Mesenteric fat pad (tissue), 1 donor: ENCODE measurements around the gene ZNF521. TPM values are rescaled to one million over a fixed set of nuclear protein-coding genes. Genes with fewer than 3 reads are reported as not detected.

Source experiments
- DNase-seq: peaks from one replicate; pipeline ENCODE4 v3.0.0-alpha.2; 2020; ENCODE audit warnings: low spot score
- total RNA-seq: library from RNA; stranded (reverse); fragmentation: NEBNext Ultra II Directional; extraction: Animal tissue kit (Norgen Biotek cat#: 25700); gene quantifications from one replicate; pipeline ENCODE4 v1.2.1, GENCODE V29; 2021
- donor health status: DM: yes; HTN: yes; CAD: no.

Gene ZNF521
- total RNA-seq, 1 donor from 2014 or later, result 20.4 TPM

GRCh38 chr18:25133879-25134278 is 218.1 kb downstream of the ZNF521 start:
- DNase-seq, result no peak

DNA sequence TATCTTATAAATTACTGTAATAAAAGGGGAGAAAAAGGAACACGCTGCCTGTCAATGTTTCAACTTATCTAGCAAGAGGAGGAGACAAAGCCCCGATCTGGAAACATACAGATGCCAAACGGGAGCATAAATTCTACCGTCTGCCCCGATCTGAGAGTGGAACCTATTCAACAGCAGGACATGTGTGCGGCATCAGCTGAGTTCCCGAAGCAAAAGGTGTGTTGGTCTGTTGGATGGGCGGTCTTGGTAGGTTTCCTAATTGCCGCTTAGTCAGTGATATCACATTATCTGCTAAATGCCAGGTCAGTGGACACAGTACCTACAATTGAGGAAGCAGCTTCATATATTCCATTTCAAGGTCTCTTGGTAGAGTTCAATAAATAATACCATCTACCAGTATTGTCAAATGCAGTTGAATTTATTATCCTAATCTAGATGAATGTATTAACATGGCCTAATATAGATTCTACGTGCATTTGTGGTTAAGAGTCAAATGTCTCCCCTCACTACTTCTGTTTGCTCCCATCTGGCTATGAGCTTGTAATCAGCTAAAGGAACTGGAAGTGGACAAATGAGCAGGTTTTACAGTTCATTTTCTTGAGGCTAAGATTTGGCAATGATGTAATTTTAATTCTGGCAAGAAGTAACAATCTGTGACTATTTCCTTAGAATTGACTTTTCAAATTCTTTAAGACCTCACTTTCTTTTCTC is 219.0 kb downstream of the ZNF521 start:
- DNase-seq, result no peak

DNA sequence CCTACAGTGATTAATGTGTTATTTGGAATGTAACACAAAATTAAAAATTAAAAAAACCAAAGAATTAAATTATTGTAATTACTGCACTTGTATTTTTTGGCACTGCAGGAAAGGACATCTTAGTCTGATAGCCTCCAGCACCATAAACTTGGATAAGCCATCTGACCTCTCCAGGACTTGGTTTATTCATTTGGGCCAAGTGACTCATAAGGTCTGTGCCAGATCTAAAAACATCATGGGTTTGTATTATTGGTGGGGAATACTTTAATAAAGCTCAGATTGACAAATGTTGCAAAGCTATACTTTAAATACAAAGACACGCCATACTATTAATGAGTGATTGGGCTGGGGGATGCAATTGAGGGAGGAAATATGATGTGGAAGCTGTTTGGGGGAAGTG is 225.2 kb downstream of the ZNF521 start:
- DNase-seq, result no peak

DNA sequence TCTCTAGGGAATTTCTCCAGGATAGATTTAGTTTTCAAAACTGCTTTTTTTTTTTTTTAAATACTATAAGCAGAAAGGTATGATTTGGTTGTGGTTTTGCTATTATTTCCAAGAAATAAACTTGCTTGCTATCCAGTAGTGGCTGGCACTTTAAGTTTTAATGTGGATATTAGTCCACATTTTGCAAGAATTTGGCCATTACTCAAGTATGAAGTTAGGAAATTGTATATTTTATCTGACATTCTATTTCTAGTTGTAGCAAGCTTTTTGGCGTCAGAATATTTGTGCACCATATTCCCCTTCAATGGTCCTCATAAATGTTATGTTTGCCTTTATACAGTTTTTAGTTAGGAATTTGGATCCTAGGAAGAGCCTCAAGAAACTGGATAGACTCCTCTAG is 226.3 kb downstream of the ZNF521 start:
- DNase-seq, result no peak

DNA sequence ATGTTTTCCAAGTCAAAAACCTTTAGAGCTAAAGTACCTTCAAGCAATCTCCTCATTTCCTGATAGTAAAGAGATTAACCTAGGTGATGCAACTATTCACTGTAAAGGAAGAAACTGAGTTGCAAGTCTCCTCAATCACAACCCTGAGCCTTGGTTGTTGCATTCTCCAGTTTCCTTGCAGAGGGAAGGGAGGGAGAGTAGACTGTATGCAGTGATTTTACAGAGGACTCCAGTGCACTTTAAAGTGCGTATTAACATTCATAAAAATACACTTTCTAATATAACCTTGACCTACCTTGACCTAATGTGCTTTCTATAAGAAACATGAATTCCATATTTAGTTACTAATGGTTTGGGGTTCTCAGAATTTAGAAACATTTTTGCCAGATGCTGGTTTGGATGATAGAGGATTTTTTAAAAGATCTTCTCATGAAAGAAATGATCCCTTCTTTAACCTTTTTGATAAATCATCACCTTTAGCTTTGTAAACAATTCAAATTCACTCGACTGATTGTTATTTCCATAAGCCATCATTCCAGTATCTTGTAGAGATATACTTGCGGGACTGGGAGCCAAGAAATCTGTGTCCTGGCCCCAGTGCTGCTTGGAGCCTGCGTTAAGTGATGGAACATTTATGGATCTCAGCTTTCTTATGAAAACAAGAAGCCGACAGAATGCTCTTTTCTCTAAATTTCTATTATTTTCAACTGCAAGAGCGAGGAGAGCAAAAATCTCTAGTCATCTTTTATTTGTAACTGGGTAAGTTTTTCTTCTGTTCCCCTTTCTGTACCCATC is 228.3 kb downstream of the ZNF521 start:
- DNase-seq, result no peak

DNA sequence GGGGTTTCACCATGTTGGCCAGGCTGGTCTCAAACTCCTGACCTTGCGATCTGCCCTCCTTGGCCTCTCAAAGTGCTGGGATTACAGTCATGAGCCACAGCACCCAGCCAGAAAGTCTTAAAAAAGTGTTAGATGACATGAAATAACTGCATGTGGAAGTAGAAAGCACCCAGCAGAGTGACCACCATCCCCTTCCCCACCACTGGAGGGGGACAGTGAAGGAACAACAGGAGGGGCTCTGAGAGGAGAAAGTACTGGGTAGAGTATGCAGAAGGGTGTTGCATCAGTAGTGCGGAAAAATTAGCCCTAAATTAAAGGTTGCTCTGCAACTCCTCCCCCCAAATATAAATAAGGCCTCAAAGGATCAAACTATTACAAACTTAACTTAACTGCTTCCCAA is 230.5 kb downstream of the ZNF521 start:
- DNase-seq, result no peak

- no peak for DNase-seq
Observed at GRCh38 chr18:25113566-25113965, 238.4 kb downstream of the ZNF521 start.

GRCh38 chr18:25112821-25113434 is 239.0 kb downstream of the ZNF521 start:
- no peak for DNase-seq

DNA sequence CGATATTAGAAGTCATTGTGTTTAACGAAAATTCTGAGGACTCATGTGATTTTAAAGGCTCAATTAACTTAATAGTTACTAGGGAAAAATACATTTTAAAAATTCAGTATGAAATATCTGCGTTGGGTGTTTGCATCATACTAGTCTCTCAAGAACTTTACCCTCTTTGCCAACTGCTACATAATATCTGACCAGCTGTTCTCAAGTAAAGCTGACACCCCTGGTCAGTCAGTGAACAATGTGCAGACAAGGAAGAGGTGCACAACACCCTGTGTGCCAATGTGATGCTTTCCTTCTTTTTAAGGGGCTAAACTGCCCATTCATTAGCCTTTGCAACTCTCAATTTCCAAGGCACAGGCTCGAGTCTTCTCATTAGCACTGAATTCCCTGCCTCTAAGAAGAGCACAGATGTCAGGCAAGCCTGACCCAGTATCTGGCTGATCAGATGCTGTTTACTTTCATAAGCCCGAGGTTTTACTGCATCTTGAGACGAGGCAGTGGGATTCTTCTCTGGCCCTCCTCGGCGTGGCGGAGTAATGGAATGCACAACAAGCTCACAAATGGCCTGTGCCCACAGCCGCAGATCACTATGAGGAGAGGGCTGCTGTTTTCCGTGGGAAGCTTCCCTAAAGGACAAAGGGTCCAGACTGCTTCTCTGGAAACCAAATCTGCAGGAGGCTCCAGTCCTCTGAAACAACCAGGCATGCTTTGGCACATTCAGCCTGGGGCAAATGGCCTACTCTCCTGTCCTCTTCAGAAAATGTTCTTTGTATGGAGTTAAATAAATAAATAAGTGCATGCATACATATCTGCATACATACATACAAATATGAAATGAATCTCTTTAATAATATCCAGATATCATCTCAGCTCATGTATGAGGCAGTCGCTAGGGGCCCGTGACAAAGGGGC is 240.3 kb downstream of the ZNF521 start:
- DNase-seq, result no peak

DNA sequence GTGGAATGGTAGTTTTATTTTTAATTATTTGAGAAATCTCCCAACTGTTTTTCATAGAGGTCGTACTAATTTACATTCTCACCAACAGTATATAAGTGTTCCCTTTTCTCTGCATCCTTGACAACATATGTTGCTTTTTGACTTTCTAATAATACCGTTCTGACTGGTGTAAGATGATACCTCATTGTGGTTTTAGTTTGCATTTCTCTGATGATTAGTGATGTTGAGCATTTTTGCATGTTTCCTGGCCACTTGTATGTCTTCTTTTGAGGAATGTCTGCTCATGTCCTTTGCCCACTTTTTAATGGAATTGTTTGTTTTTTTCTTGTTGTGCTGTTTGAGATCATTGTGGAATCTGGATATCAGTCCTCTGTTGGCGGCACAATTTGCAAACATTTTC is 242.5 kb downstream of the ZNF521 start:
- DNase-seq, result no peak

DNA sequence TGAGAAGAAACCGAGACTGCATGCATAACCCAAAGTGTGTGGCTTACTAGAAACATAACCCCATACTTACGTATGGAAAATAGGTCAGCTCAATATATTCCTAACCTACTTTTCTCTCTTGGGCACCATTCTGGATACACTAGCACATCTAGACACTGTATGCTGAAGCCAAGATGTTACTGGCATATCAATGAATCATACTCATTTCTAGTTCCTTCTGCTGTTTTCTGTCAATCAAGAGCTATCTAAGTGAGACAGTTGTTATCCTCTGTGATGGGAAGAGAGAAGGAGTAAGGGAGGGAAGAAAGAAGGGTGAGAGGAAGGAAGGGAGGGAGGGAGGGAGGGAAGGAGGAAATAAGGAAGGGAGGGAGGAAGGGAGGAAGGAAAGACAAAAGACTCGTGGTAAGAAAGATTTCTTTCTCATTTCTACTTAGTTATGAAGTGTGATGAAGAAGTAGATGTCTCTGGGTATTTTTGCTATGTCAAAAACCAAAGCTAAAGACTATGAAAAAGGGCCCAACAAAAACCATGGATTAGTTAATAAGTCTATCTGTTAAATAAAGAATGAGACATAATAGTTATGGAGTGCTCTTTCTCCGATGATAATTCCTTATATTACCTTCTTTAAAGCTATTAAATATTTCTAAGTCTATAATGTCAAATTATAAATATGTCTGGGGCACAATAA is 248.4 kb downstream of the ZNF521 start:
- DNase-seq, result no peak

DNA sequence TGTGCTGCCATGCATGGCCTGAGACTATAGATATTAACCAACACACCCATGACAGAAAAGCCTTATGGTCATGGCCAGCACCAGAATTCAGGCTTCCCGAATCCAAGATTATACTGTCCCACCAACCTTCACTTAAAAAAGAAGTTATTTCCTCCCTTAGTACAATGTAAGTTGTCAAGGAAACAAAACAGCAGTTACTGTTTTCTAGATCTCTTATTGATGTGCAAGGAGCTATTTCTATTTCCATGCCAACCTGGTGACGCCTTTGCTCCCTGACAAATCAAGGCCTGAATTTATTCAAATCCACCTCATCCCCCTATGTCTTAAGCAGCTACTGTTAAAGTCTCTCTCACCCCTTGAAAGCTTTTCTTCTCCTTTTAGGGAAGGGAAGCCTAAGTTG is 249.3 kb downstream of the ZNF521 start:
- DNase-seq, result no peak

DNA sequence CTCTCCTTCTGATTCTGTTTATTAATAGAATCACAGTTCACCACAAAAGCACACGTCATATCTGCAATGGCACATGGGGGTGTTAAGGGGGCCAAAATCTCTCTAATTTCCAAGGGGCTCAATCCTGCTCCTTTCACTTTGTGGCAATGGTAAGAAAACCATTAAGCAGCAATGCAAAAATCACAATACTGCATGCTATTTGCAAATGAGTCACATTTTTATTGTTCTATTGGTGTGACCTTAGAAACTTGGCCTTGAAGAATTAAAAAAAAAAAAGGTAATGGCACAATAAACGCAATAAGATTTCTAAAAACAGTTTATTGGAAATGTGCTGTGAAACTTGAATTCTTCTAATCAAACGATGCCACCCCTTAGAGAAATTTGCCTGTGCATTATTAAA is 251.5 kb downstream of the ZNF521 start:
- DNase-seq, result no peak

DNA sequence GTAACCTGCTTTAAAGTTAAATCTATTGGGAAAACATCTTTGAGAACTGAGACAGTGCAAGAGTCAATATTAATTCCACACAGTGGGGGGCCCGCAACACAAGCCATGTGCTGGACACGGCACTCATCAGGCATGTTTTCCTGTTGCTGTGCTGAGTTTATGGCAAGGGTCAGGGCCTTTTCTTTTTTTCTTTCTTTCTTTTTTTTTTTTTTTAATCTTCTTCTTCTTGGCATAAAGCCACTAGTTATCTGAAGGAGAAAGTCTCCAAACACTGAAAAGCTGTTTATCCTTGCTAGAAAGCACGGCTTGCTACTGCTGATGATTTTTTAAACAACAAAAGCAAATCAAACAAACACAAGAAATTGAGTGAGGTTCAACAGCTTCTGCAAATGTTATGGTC is 252.1 kb downstream of the ZNF521 start:
- no peak for DNase-seq

- DNase-seq, result no peak
Observed at GRCh38 chr18:25097569-25098056, 254.4 kb downstream of the ZNF521 start.

GRCh38 chr18:25097057-25097456 is 254.9 kb downstream of the ZNF521 start:
- no peak for DNase-seq

DNA sequence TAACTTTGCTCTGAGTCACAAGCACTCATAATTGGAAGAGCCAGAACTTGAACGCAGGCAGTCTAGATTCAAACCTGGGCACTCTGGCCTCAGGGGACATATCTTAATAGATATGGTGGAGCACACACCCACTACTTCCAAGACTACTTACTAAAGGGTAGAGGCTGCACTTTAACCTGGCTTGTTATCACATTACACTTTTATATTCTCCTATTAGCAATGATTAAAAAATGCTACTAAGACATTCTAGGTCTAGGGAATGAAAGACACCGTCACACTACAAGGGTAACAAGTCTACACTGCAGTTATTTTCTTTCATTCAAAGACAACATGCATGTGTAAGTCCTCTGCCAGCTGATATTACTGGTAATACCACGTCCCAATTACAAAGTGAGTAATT is 258.8 kb downstream of the ZNF521 start:
- DNase-seq, result no peak

GRCh38 chr18:25089470-25089869 is 262.5 kb downstream of the ZNF521 start:
- DNase-seq, result no peak

- no peak for DNase-seq
Observed at GRCh38 chr18:25086876-25087275, 265.1 kb downstream of the ZNF521 start.

DNA sequence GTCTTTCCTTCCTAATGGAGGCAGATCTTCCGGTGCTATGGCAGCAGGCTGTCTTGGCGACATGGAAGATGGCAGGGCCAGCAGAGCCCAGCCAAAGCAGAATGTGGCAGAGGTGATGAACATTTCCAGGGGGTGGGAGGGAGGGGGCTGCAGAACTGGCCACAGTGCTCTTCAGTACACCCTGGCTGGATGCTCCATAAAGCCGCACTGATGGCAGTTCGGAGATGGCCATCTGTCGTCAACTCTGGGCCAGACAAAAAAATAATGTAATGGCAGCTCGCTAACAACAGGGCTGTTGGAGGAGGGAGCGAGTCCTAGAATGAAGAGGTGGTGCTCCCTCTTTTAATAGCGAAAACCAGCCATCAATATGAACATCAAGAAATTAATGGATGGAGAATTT is 271.0 kb downstream of the ZNF521 start:
- DNase-seq, result no peak

DNA sequence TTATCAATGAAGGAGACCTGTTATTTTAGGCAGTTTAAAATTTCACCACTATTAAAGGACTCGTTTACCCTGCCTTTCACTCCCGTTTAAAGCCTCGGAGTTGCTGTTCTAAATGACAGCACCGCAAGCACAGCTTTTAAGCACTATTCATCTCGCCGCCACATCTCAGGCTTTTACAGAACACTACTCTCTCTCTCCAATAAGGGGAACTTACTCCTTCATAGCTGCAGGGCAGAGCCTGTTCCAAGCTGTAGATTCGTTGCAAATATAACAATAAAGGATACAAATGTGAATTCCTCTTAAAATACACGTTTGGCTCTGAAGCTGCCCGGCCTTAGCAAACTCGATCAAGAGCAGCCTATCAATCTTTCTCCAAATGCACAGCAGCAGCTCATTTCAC is 271.8 kb downstream of the ZNF521 start:
- DNase-seq, result no peak
